GM12878 (cell line): ENCODE data around the gene GMDS. TPM values are rescaled to one million over a fixed set of nuclear protein-coding genes. Genes with fewer than 3 reads are reported as not detected.

ENCODE experiments used
- ATAC-seq: fragments of 200-7000 bp; cut with Tn5 transposase; 3 replicates; pipeline ENCODE4 v1.9.1; 2020; ENCODE audit warnings: mild to moderate bottlenecking, moderate library complexity
- BruUV-seq: library from RNA; stranded (reverse); fragments of 400-500 nt; replicated peaks from 2 replicates; lab custom pipeline; 2021; lab: Mats Ljungman, UMichigan
- CTCF ChIA-PET: fragments of 300-600 bp; sonication (Branson Sonifier 250); formaldehyde crosslinking; extraction: SDS; loops from one replicate; lab custom pipeline; 2021; ENCODE audit warnings: inconsistent platforms; lab: Yijun Ruan, JAX
- POLR2A ChIA-PET: fragments of 350-600 bp; formaldehyde crosslinking; extraction: SDS; loops from one replicate; lab custom pipeline; 2021; ENCODE audit warnings: inconsistent platforms; lab: Charles Lee
- RAD21 ChIA-PET: fragments of 300-600 bp; sonication (Branson Sonifier 250); formaldehyde crosslinking; loops from one replicate; lab custom pipeline; 2023; ENCODE audit warnings: antibody characterized with exemption; ENCODE audit not compliant: unreplicated experiment; lab: Charles Lee
- SMC1A ChIA-PET: fragments of 300-600 bp; sonication (Branson Sonifier 250); formaldehyde crosslinking; loops from one replicate; lab custom pipeline; 2023; ENCODE audit not compliant: unreplicated experiment, uncharacterized antibody; lab: Charles Lee
- DNase-seq: peaks from one replicate; pipeline ENCODE4 v3.0.0-alpha.2; 2011; ENCODE audit warnings: low read depth, low spot score
- FAIRE-seq: peaks from 3 replicates; lab custom pipeline; 2011; peaks lifted over from hg19 to GRCh38; lab: Jason Lieb, UNC
- H2AFZ ChIP-seq: 2 replicates; pipeline ENCODE4 v1.6.0; 2011; ENCODE audit warnings: low read depth, low read length, control low read depth; ENCODE audit not compliant: control insufficient read depth
- H3K27ac ChIP-seq: 2 replicates; pipeline ENCODE4 v1.5.1; 2011; ENCODE audit warnings: control low read depth; ENCODE audit not compliant: control insufficient read depth, insufficient read depth
- H3K27me3 ChIP-seq, 2 experiments: replicated peaks in 1 of 2; 2 replicates each; pipeline versions ENCODE4 v1.6.0 to v1.6.1; 2011; ENCODE audit warnings: low read length in 1 of 2; ENCODE audit not compliant: control insufficient read depth in 2 of 2, insufficient read depth in 2 of 2
- H3K36me3 ChIP-seq, 2 experiments: 2 replicates each; pipeline ENCODE4 v1.5.1; 2011; ENCODE audit warnings: low read length in 1 of 2; ENCODE audit not compliant: control insufficient read depth in 2 of 2, insufficient read depth in 2 of 2
- H3K4me1 ChIP-seq: 2 replicates; pipeline ENCODE4 v1.6.1; 2011; ENCODE audit warnings: mild to moderate bottlenecking, low read length, moderate library complexity, mixed read lengths; ENCODE audit not compliant: control insufficient read depth, insufficient read depth
- H3K4me2 ChIP-seq: 2 replicates; pipeline ENCODE4 v1.6.0; 2011; ENCODE audit warnings: control low read depth; ENCODE audit not compliant: control insufficient read depth, insufficient read depth
- H3K4me3 ChIP-seq: fragments of 200-600 bp; sonication (generic); 2 replicates; pipeline ENCODE4 v1.5.1; 2016
- H3K79me2 ChIP-seq: 2 replicates; pipeline ENCODE4 v1.6.0; 2011; ENCODE audit warnings: low read length; ENCODE audit not compliant: control insufficient read depth, insufficient read depth
- H3K9ac ChIP-seq: 2 replicates; pipeline ENCODE4 v1.8.0; 2011; ENCODE audit warnings: low read length, control low read depth, mixed read lengths; ENCODE audit not compliant: control insufficient read depth, insufficient read depth
- H3K9me3 ChIP-seq: replicated peaks from 3 replicates; pipeline ENCODE4 v1.5.1; 2011; ENCODE audit warnings: mild to moderate bottlenecking, low read length; ENCODE audit not compliant: control insufficient read depth, insufficient read depth
- H4K20me1 ChIP-seq: 2 replicates; pipeline ENCODE4 v1.6.0; 2011; ENCODE audit not compliant: control insufficient read depth, insufficient read depth
- ASH2L ChIP-seq: fragments of 300-600, 200-600 bp; sonication (generic); IDR thresholded peaks from 2 replicates; pipeline ENCODE4 v1.6.1; 2017; ENCODE audit warnings: low read depth, mild to moderate bottlenecking, borderline replicate concordance
- ATF7 ChIP-seq: fragments of 450-650 bp; IDR thresholded peaks from 2 replicates; pipeline ENCODE4 v1.6.1; 2016; ENCODE audit warnings: low read depth, mild to moderate bottlenecking
- ESRRA ChIP-seq: IDR thresholded peaks from 2 replicates; pipeline ENCODE4 v1.6.1; 2012; ENCODE audit warnings: mild to moderate bottlenecking, low read length, improper control_type of control experiment
- GABPA ChIP-seq: IDR thresholded peaks from 2 replicates; pipeline ENCODE4 v1.6.1; 2014; ENCODE audit warnings: antibody characterized with exemption, low read depth, mild to moderate bottlenecking, inconsistent platforms
- JUNB ChIP-seq: IDR thresholded peaks from 2 replicates; pipeline ENCODE4 v1.6.1; 2016; ENCODE audit warnings: antibody characterized with exemption, mild to moderate bottlenecking
- NFYB ChIP-seq: IDR thresholded peaks from 2 replicates; pipeline ENCODE4 v1.6.1; 2011; ENCODE audit warnings: low read depth, mild to moderate bottlenecking, low read length, improper control_type of control experiment, moderate library complexity; ENCODE audit not compliant: insufficient read depth
- POLR2A ChIP-seq: IDR thresholded peaks from 2 replicates; pipeline ENCODE4 v1.6.1; 2011; ENCODE audit warnings: low read depth, mild to moderate bottlenecking, low read length
- RAD51 ChIP-seq: fragments of 450-650 bp; IDR thresholded peaks from 2 replicates; pipeline ENCODE4 v1.6.1; 2016; ENCODE audit warnings: moderate library complexity, mild to moderate bottlenecking, inconsistent platforms
- RFX5 ChIP-seq: IDR thresholded peaks from 2 replicates; pipeline ENCODE4 v1.6.1; 2011; ENCODE audit warnings: low read depth, low read length, improper control_type of control experiment
- SIX5 ChIP-seq: IDR thresholded peaks from 2 replicates; pipeline ENCODE4 v1.6.1; 2011; ENCODE audit warnings: mild to moderate bottlenecking, low read depth, low read length, moderate library complexity; ENCODE audit not compliant: severe bottlenecking
- WGBS: methylation state at CpG from one replicate; pipeline ENCODE4 v1.1.6; 2016; ENCODE audit warnings: low lambda C conversion rate; ENCODE audit not compliant: insufficient replicate concordance, insufficient coverage; ENCODE audit errors: missing lambda C conversion rate; 5-methylcytosine and 5-hydroxymethylcytosine counted together
- in situ Hi-C: fragments of 300-500 bp; cut with MboI; formaldehyde crosslinking; loops from 9 replicates; pipeline ENCODE4 v1.14.3; 2018; ENCODE audit warnings: mixed read lengths
- intact Hi-C: fragments of 100-400 bp; cut with micrococcal nuclease; formaldehyde crosslinking; loops from one replicate; pipeline ENCODE4 v1.14.2; 2022; ENCODE audit not compliant: unreplicated experiment
- polyA plus RNA-seq, 11 experiments: library from polyadenylated mRNA; depleted of rRNA in 4 of 11; unstranded in 6 of 11; stranded (reverse) in 5 of 11; fragments of >200 nt; fragmentation: Nextera tagmentation in 4 of 11; fragmentation: Illumina TruSeq in 1 of 11; extraction: Ambion mirVana in 4 of 11; extraction: Trizol in 1 of 11; gene quantifications; 1 replicate in 1 of 11; 2 replicates in 10 of 11; pipeline versions ENCODE4 v1.2.1 to v1.2.3, GENCODE V29; 2011 to 2016; ENCODE audit warnings: inconsistent platforms in 2 of 11, missing spikeins in 2 of 11, low read depth in 1 of 11
- total RNA-seq, 4 experiments: library from RNA; depleted of rRNA in 3 of 4; stranded (reverse); fragments of >200 nt in 3 of 4; fragmentation: Illumina TruSeq in 1 of 4; extraction: Trizol in 1 of 4; gene quantifications; 2 replicates each; pipeline versions ENCODE4 v1.2.1 to v1.2.3, GENCODE V29; 2013 to 2021
- TF ChIP-seq, protein P1 (sequence below): fragments of 450-650 bp; conservative IDR thresholded peaks from 2 replicates; pipeline ENCODE4 v1.6.1; 2017; ENCODE audit warnings: mild to moderate bottlenecking, moderate library complexity
- TF ChIP-seq, protein P2 (sequence below): fragments of 450-650 bp; IDR thresholded peaks from 2 replicates; pipeline ENCODE4 v1.6.1; 2017; ENCODE audit warnings: antibody characterized with exemption, mild to moderate bottlenecking, moderate library complexity

Gene GMDS
- total and polyA plus RNA-seq, 10 of the 15 experiments (the other 5 are each of a cell fraction or from before 2014, with no cell fraction given): 0.61 to 53.8 (median 29.3) TPM

DNA sequence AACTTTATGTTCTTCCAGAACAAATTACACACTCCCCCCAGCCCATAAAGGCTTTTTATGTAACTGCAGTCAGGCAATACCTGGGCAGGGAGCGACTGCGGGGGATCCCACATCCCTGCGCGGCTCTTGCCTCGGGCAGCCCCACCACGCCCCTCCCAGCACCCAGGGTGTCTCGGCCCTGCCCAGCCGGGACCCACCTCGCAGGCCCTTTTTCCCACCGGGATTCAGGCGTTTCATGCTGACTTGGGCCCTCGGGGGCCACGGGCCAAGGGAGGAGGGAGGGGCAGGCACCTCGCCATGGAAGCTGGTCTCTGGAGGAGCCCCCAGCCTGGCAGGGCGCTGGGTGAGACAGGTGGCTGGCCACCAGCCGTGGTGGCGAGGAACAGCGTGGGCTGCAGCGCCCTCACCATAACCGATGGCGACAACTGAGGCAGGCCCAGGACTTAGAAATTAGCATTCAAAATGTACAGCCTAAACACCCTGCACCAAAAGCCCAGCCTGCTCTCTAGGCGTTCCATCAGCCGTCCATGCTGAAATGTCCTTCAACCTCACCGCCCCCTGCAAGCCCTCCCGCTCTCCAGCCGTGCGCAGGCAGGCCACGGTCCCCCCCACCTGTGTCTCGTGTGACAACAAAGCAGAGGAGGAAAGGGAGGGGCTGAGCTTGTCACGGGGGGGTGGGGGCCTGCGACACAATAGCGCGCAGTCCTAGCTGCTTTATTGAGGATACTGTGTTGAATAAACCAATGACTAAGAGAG, 650.8 kb downstream of the GMDS start:
- no peak for FAIRE-seq
- H3K4me3 ChIP-seq: no peak overlapping the region
- CTCF ChIA-PET: interaction anchor here (0.7 to 3.8 kb wide), 10 partner anchors 12 to 1040 kb away, joined by 3 to 33 read pairs (median 8); no protein-coding TSS in a partner anchor
- POLR2A ChIA-PET: no interaction called here
- RAD21 ChIA-PET: interaction anchor here (1.0 to 2.2 kb wide), 4 partner anchors 135 to 759 kb away, joined by 3 to 8 read pairs (median 6); no protein-coding TSS in a partner anchor
- TF ChIP-seq, protein P1, sequence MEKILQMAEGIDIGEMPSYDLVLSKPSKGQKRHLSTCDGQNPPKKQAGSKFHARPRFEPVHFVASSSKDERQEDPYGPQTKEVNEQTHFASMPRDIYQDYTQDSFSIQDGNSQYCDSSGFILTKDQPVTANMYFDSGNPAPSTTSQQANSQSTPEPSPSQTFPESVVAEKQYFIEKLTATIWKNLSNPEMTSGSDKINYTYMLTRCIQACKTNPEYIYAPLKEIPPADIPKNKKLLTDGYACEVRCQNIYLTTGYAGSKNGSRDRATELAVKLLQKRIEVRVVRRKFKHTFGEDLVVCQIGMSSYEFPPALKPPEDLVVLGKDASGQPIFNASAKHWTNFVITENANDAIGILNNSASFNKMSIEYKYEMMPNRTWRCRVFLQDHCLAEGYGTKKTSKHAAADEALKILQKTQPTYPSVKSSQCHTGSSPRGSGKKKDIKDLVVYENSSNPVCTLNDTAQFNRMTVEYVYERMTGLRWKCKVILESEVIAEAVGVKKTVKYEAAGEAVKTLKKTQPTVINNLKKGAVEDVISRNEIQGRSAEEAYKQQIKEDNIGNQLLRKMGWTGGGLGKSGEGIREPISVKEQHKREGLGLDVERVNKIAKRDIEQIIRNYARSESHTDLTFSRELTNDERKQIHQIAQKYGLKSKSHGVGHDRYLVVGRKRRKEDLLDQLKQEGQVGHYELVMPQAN: no peak
- TF ChIP-seq ESRRA (no peak), RFX5 (no peak), RAD51 (no peak), NFYB (no peak), ASH2L (no peak), POLR2A (no peak), JUNB (no peak), ATF7 (no peak), GABPA (no peak), SIX5 (no peak)
- TF ChIP-seq, protein P2, sequence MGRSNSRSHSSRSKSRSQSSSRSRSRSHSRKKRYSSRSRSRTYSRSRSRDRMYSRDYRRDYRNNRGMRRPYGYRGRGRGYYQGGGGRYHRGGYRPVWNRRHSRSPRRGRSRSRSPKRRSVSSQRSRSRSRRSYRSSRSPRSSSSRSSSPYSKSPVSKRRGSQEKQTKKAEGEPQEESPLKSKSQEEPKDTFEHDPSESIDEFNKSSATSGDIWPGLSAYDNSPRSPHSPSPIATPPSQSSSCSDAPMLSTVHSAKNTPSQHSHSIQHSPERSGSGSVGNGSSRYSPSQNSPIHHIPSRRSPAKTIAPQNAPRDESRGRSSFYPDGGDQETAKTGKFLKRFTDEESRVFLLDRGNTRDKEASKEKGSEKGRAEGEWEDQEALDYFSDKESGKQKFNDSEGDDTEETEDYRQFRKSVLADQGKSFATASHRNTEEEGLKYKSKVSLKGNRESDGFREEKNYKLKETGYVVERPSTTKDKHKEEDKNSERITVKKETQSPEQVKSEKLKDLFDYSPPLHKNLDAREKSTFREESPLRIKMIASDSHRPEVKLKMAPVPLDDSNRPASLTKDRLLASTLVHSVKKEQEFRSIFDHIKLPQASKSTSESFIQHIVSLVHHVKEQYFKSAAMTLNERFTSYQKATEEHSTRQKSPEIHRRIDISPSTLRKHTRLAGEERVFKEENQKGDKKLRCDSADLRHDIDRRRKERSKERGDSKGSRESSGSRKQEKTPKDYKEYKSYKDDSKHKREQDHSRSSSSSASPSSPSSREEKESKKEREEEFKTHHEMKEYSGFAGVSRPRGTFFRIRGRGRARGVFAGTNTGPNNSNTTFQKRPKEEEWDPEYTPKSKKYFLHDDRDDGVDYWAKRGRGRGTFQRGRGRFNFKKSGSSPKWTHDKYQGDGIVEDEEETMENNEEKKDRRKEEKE: no peak
- H3K27me3 ChIP-seq: no peaks in the 10 kb centered on the region
- no peak for DNase-seq
- H3K27ac ChIP-seq: no peak overlapping the region
- H3K4me1 ChIP-seq: no peaks in the 10 kb centered on the region
- no peak overlapping the region for H2AFZ ChIP-seq
- H3K79me2 ChIP-seq: no peaks in the 10 kb centered on the region
- no peaks in the 10 kb centered on the region; the same call in 2 of the 3 replicates for H3K9me3 ChIP-seq
- SMC1A ChIA-PET: interaction anchor here (0.6 to 2.5 kb wide), 3 partner anchors 19 to 759 kb away, joined by 3 to 18 read pairs (median 5); no protein-coding TSS in a partner anchor
- no TSS peak for BruUV-seq
- no peaks in the 10 kb centered on the region for H4K20me1 ChIP-seq
- H3K9ac ChIP-seq: no peak overlapping the region
- intact Hi-C loops (loop anchor here (10.0 kb wide), 1 partner anchor 850 kb away; no protein-coding TSS in a partner anchor), in situ Hi-C loops (loop anchor here (5.0 to 25.0 kb wide), 3 partner anchors 758 to 1343 kb away; partner anchors contain the start of gene MYLK4)
- H3K4me2 ChIP-seq: no peak overlapping the region
- WGBS: 56% methylated on average over 33 of the region's 33 CpGs
- H3K36me3 ChIP-seq: no peaks in the 10 kb centered on the region
- no peak for ATAC-seq
